D721Med (cell line): Measurements from ENCODE around the gene DNAJC7.

Source experiments
- DNase-seq: peaks from one replicate; pipeline ENCODE4 v3.0.0; 2011; ENCODE audit warnings: low spot score; ENCODE audit not compliant: insufficient read length
- FAIRE-seq: peaks from 2 replicates; lab custom pipeline; 2011; peaks lifted over from hg19 to GRCh38; lab: Jason Lieb, UNC
- CTCF ChIP-seq: IDR thresholded peaks from 2 replicates; pipeline ENCODE4 v1.5.1; 2012; ENCODE audit warnings: mild to moderate bottlenecking, control low read depth; ENCODE audit not compliant: insufficient read depth; ENCODE audit errors: missing control alignments

Gene DNAJC7

GRCh38 chr17:41967921-41968578, 49.2 kb downstream of the DNAJC7 start:
- no peak for TF ChIP-seq CTCF
- DNase-seq (no peak), FAIRE-seq (no peak)

DNA sequence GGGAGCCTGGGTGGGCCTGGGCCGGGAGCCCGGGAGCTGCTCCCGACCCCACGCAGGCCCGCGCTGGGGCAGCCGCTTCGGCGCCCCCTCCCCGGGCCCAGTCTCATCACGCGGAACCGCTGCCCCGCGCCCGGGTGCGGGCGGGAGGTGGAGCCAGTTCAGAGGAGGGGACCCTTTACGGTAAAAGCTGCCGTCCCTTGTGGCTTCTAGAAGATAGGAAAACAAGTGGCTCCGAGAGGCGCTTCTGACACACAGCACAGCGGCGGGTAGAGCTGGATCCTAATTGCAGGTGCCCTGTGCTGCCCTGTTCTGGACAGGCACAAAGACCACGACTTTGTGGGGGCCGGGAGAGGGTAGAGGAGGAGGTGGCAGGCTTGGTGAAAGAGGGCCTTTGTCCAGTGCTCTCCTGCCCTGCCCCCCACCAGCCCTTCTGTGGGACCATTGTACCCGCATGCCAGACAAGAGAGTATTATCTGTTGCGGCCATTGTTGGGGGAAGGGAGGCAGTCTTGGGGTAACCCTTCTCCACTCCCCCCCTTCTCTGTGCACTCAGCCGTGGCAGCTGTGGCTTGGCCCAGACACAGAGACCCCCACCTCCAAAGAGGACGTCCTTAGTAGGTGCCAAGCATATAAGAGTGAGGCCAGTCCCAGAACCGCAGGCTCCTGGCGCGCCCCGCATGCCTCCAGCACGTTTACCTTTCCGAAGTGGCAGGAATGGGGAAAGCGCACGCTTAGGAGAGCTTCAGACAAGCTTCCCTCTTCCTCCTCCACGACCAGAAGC, 49.9 kb downstream of the DNAJC7 start:
- TF ChIP-seq CTCF: no peak
- DNase-seq (no peak), FAIRE-seq (no peak)

DNA sequence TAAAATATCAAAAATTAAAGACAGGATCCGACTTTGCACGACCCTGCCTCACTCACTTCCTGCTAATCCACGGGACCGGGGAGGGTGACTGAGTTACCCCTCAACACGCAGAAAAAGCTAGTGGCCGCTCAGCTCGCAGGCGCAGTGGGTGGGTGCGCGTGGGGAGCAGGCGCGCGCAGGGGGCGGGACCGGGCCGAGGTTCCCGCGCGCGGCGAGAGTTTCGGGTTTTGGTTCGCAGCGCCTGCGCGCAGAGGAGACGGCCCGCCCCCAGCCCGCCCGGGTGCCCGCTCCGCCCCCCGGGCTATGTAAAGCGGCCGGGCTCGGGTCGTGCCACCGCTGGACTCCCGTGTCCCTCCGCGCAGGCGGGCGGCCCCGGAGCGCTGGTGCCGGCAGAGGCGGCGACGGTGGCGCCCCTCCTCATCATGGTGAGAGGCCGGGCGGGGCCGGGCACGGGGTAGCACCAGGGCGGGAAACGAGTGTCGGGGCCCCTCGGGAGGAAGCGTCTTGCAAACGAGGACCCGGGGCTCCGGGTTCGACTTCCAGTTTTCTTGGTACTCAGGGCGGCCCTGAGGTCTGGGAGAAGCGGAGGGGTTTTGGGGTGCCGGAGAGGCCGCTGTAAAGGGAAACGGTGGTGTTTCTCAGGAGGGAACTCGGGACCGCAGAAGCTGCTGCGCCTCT, 50.6 kb downstream of the DNAJC7 start, which contains the start of gene CNP:
Gene CNP, plus strand, starts transcription at position 333 of the 678 bp plus-strand sequence. Its CDS starts 90 bp downstream, at position 423.
- TF ChIP-seq CTCF: no peak
- DNase-seq (peak; percentile 94), FAIRE-seq (no peak)

- FAIRE-seq (no peak), DNase-seq (no peak)
- TF ChIP-seq CTCF: no peak
These were observed 51.4 kb downstream of the DNAJC7 start for GRCh38 chr17:41965694-41966462.

GRCh38 chr17:41962768-41963434, 54.3 kb downstream of the DNAJC7 start:
- DNase-seq (peak; percentile 93), FAIRE-seq (no peak)
- peak; percentile 99 for TF ChIP-seq CTCF

- DNase-seq (peak; percentile 18), FAIRE-seq (no peak)
- no peak for TF ChIP-seq CTCF
These were observed 55.1 kb downstream of the DNAJC7 start for GRCh38 chr17:41962111-41962510.
